ENCODE results near the gene XPO4. TPM values are rescaled to one million over a fixed set of nuclear protein-coding genes. Genes with fewer than 3 reads are reported as not detected.
"Not testable (repeated sequence)": the region's sequence is repeated elsewhere in the genome, so short reads cannot be mapped to it uniquely, and the experiment has no call there.

The XPO4 gene
- total RNA-seq, 1 donor from 2014 or later: 23.7 TPM

DNA sequence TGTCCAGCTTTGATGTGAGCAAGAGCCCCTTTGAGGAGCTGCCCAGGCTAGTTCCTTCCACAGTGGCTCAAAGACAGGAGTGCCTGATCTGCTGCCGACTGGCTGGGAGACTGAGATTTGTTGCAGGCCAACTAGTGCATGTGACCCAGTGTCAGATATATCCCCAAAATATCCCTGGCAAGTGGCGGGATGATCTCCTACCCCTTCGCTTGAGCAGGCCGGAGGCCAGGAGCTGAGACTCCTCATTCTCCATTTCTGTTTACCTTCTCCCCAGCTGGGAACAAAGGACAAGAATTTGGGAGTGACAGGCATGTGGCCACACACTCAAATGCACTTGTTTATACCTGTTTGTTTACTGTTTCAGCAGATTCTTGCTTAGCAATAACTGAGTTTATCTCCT, 37.1 kb upstream of the XPO4 start:
- H3K4me3 Mint-ChIP-seq (ENCODE audit: low read depth): no peak overlapping the region
- peaks cover 2% of the 10 kb centered on the region for H3K27me3 Mint-ChIP-seq
- H3K27ac Mint-ChIP-seq: no peak overlapping the region
- TF ChIP-seq, protein P1, sequence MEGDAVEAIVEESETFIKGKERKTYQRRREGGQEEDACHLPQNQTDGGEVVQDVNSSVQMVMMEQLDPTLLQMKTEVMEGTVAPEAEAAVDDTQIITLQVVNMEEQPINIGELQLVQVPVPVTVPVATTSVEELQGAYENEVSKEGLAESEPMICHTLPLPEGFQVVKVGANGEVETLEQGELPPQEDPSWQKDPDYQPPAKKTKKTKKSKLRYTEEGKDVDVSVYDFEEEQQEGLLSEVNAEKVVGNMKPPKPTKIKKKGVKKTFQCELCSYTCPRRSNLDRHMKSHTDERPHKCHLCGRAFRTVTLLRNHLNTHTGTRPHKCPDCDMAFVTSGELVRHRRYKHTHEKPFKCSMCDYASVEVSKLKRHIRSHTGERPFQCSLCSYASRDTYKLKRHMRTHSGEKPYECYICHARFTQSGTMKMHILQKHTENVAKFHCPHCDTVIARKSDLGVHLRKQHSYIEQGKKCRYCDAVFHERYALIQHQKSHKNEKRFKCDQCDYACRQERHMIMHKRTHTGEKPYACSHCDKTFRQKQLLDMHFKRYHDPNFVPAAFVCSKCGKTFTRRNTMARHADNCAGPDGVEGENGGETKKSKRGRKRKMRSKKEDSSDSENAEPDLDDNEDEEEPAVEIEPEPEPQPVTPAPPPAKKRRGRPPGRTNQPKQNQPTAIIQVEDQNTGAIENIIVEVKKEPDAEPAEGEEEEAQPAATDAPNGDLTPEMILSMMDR (IDR thresholded peaks at IDR 0.05; ENCODE audit: unreplicated experiment): no peak
- peaks cover 6% of the 10 kb centered on the region for H3K4me1 Mint-ChIP-seq (ENCODE audit: low read depth)
- no peaks in the 10 kb centered on the region for H3K36me3 Mint-ChIP-seq (ENCODE audit: insufficient read depth)
- DNase-seq (ENCODE audit: low spot score, unreplicated experiment): no peak
- H3K9me3 Mint-ChIP-seq (ENCODE audit: low read depth): no peaks in the 10 kb centered on the region

DNA sequence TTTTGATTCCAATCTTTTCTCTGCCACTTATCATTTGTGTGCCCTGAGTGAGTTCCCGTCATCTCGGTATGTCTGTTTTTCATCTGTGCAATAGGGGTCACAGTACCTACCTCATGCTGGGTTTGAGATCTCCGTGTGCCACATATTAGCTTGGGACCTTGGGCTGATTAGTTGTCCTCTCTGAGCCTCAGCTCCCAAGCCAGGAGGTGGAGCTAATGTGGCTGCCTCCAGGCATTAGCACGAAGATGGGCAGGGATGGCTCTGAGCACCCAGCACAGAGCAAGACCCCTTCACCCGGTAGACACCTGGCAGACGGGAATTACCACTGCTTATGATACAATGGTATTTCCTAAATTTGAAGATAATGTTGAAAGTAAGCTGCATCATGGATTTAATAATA, 35.8 kb upstream of the XPO4 start:
- H3K27me3 Mint-ChIP-seq: no peaks in the 10 kb centered on the region
- H3K36me3 Mint-ChIP-seq (ENCODE audit: insufficient read depth): no peaks in the 10 kb centered on the region
- H3K4me3 Mint-ChIP-seq (ENCODE audit: low read depth): no peak overlapping the region
- no peaks in the 10 kb centered on the region for H3K9me3 Mint-ChIP-seq (ENCODE audit: low read depth)
- TF ChIP-seq, protein P1 (IDR thresholded peaks at IDR 0.05; ENCODE audit: unreplicated experiment): no peak
- DNase-seq (ENCODE audit: low spot score, unreplicated experiment): no peak
- no peak overlapping the region for H3K27ac Mint-ChIP-seq
- H3K4me1 Mint-ChIP-seq (ENCODE audit: low read depth): peaks cover 6% of the 10 kb centered on the region

DNA sequence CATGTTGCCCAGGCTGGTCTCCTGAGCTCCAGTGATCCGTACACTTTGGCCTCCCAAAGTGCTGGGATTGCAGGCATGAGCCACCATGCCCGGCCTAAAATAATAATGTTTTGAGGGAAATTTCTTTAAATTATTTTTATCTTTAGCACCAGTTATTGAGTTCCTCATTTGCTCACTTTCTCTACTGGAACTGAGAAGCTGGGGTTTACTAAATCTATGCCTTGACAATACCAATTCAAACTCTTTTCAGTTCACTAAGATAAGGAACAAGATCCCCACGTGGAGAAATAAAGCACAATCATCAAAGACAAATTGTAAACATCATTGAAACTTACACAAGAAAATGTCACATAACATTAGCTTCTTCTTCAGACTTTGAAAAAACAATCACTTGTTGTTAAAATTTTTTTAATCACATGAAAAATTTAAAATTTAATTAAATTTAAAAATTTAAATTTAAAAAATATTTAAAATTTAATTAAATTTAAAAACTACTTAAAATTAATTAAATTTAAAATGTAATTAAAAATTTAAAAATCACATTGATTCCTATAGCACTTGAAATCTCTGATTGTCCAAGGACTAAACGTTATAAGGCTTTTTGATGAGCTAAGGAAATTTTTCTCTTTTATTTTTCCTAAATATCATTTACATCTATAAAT, 25.2 kb upstream of the XPO4 start:
- no peaks in the 10 kb centered on the region for H3K36me3 Mint-ChIP-seq (ENCODE audit: insufficient read depth)
- DNase-seq (ENCODE audit: low spot score, unreplicated experiment): no peak
- H3K4me1 Mint-ChIP-seq (ENCODE audit: low read depth): peaks cover 1% of the 10 kb centered on the region
- no peaks in the 10 kb centered on the region for H3K9me3 Mint-ChIP-seq (ENCODE audit: low read depth)
- TF ChIP-seq, protein P1 (IDR thresholded peaks at IDR 0.05; ENCODE audit: unreplicated experiment): no peak
- H3K27ac Mint-ChIP-seq: no peak overlapping the region
- no peaks in the 10 kb centered on the region for H3K27me3 Mint-ChIP-seq
- no peak overlapping the region for H3K4me3 Mint-ChIP-seq (ENCODE audit: low read depth)

DNA sequence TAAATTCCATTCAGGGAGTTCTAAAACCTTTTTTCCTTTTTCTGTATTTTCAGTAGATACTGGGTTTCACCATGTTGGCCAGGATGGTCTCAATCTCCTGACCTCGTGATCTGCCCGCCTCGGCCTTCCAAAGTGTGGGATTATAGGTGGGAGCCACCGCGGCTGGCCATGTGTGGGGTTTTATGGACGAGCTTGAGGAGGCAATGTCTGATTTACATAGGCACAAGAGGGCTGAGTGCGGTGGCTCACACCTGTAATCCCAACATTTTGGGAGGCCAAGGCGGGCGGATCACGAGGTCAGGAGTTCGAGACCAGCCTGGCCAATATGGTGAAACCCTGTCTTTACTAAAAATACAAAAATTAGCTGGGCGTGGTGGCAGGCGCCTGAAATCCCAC, 22.8 kb upstream of the XPO4 start:
- H3K4me3 Mint-ChIP-seq (ENCODE audit: low read depth); H3K36me3 Mint-ChIP-seq (ENCODE audit: insufficient read depth); H3K27ac Mint-ChIP-seq; DNase-seq (ENCODE audit: low spot score, unreplicated experiment); H3K27me3 Mint-ChIP-seq; H3K4me1 Mint-ChIP-seq (ENCODE audit: low read depth); H3K9me3 Mint-ChIP-seq (ENCODE audit: low read depth): not testable (repeated sequence)

DNA sequence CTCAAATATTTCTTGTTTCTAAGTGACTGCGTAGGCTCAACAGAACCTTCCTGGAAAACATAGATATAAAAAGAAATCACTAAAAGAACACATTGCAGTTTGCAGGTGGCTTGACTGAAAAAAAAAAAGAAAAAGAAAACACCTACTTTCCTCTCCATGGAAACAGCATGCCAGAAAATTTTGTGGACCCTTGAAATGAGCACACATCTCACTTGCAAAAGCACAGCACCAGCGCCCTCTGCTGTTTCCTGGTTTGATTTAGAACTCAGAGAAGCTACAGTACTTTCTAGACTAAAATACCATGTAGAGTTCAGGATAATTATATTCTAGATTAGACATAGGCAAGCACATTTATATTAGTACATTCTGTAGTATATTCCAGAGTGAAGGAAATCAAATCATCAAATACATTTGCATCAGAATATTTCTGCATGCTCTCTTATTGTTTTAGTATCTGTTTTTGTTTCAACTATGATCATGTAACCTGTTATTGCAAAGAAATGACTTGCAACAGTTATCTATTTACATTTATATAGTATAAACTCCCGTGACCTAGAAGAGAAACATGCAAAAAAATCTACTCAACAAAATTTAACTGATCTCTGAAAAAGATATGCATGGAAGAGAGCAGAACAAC, 22.3 kb upstream of the XPO4 start:
- TF ChIP-seq, protein P1 (IDR thresholded peaks at IDR 0.05; ENCODE audit: unreplicated experiment): peak; percentile 90
- Mint-ChIP-seq H3K4me1 (ENCODE audit: low read depth) (peaks cover 1% of the 10 kb centered on the region), H3K27ac (no peak overlapping the region), H3K36me3 (ENCODE audit: insufficient read depth) (no peaks in the 10 kb centered on the region), H3K4me3 (ENCODE audit: low read depth) (no peak overlapping the region), H3K27me3 (no peaks in the 10 kb centered on the region), H3K9me3 (ENCODE audit: low read depth) (no peaks in the 10 kb centered on the region)
- peak; percentile 64 for DNase-seq (ENCODE audit: low spot score, unreplicated experiment)

DNA sequence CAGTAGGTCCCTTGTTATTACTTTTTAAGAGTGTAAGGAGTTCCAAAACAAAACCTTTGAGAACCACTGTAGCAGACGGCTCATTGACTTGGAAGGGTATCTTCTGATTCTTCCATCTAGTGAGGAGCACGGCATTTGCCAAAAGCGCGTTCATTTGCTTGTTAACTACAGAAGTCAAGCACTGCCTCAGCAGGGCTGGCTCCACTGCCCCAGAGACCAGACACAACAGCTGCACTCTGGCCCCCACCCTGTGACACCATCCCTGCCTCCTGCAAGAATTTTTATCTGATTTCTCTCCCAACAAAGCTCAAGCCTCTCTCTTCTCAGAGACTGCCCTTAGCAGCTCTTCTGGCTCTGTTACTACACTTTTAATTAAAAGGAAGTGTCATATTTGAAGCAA, 20.7 kb upstream of the XPO4 start:
- peaks cover 1% of the 10 kb centered on the region for H3K4me1 Mint-ChIP-seq (ENCODE audit: low read depth)
- DNase-seq (ENCODE audit: low spot score, unreplicated experiment): no peak
- H3K36me3 Mint-ChIP-seq (ENCODE audit: insufficient read depth): no peaks in the 10 kb centered on the region
- no peak overlapping the region for H3K27ac Mint-ChIP-seq
- no peaks in the 10 kb centered on the region for H3K27me3 Mint-ChIP-seq
- H3K9me3 Mint-ChIP-seq (ENCODE audit: low read depth): no peaks in the 10 kb centered on the region
- H3K4me3 Mint-ChIP-seq (ENCODE audit: low read depth): no peak overlapping the region
- TF ChIP-seq, protein P1 (IDR thresholded peaks at IDR 0.05; ENCODE audit: unreplicated experiment): no peak

All from progenitor cell of endocrine pancreas (in vitro differentiated cells).